Measurements from ENCODE around the gene ZMYND8.

- no peak for TF ChIP-seq ZNF610 (tag by site-specific recombination; IDR thresholded peaks at IDR 0.05; ENCODE audit: borderline replicate concordance)
- TF ChIP-seq SP2 (tag by site-specific recombination; IDR thresholded peaks at IDR 0.05) = no peak
These were observed 13.7 kb upstream of the ZMYND8 start for GRCh38 chr20:47370214-47370613.

Data from HEK293 (cell line).